Tibial nerve (tissue), 4 donors: ENCODE data around the gene C11orf68. TPM values are rescaled to one million over a fixed set of nuclear protein-coding genes. Genes with fewer than 3 reads are reported as not detected.

Experiments used
- DNase-seq, 2 donors: peaks; one replicate each; pipeline ENCODE4 v3.0.0-alpha.2; 2019; ENCODE audit warnings: low spot score in 2 of 2
- H3K27ac ChIP-seq, 4 donors: fragments of 200-600 bp; sonication (generic) in 3 of 4; one replicate each; pipeline ENCODE4 v1.5.1; 2017 to 2019; ENCODE audit warnings: mild to moderate bottlenecking in 1 of 4
- H3K27me3 ChIP-seq, 2 donors: fragments of 200-600 bp; sonication (generic) in 1 of 2; one replicate each; pipeline versions ENCODE4 v1.5.1 to v1.6.0; 2017 to 2019
- H3K36me3 ChIP-seq, 3 donors: fragments of 200-600 bp; sonication (generic); one replicate each; pipeline ENCODE4 v1.5.1; 2018 to 2019
- H3K4me1 ChIP-seq, 4 donors: fragments of 200-600 bp; sonication (generic) in 3 of 4; one replicate each; pipeline ENCODE4 v1.5.1; 2017 to 2019
- H3K4me3 ChIP-seq, 4 donors: fragments of 200-600 bp; sonication (generic) in 3 of 4; one replicate each; pipeline ENCODE4 v1.5.1; 2017 to 2019; ENCODE audit warnings: mild to moderate bottlenecking in 1 of 4, moderate library complexity in 1 of 4
- H3K9me3 ChIP-seq, 4 donors: fragments of 200-600 bp; sonication (generic) in 3 of 4; one replicate each; pipeline ENCODE4 v1.5.1; 2017 to 2019
- EP300 ChIP-seq, 2 donors: sonication (generic); formaldehyde crosslinking; IDR thresholded peaks; one replicate each; pipeline ENCODE4 v1.6.1; 2017; ENCODE audit warnings: antibody characterized with exemption in 2 of 2, mild to moderate bottlenecking in 1 of 2
- POLR2A ChIP-seq, 2 donors: fragments of 450-650 bp; IDR thresholded peaks; one replicate each; pipeline ENCODE4 v1.6.1; 2017; ENCODE audit warnings: antibody characterized with exemption in 2 of 2, mild to moderate bottlenecking in 2 of 2, moderate library complexity in 2 of 2
- WGBS, 2 donors: methylation state at CpG; one replicate each; pipeline ENCODE4 v1.1.5; 2018; 5-methylcytosine and 5-hydroxymethylcytosine counted together
- total RNA-seq, 4 donors: library from RNA; depleted of rRNA; stranded (reverse); fragments of >200 nt; gene quantifications; one replicate each; pipeline ENCODE4 v1.1.0, GENCODE V29; 2016
- TF ChIP-seq, protein P1 (sequence below), 5 experiments: fragments of 200-600 bp in 3 of 5; fragments of 450-650 bp in 2 of 5; sonication (generic) in 3 of 5; IDR thresholded peaks; one replicate each; pipeline ENCODE4 v1.5.1; 2016 to 2019; ENCODE audit warnings: antibody characterized with exemption in 5 of 5, mild to moderate bottlenecking in 3 of 5, moderate library complexity in 2 of 5

C11orf68 gene
- total RNA-seq, 4 donors from 2014 or later = 14.7 to 30.4 (median 21.7) TPM

DNA sequence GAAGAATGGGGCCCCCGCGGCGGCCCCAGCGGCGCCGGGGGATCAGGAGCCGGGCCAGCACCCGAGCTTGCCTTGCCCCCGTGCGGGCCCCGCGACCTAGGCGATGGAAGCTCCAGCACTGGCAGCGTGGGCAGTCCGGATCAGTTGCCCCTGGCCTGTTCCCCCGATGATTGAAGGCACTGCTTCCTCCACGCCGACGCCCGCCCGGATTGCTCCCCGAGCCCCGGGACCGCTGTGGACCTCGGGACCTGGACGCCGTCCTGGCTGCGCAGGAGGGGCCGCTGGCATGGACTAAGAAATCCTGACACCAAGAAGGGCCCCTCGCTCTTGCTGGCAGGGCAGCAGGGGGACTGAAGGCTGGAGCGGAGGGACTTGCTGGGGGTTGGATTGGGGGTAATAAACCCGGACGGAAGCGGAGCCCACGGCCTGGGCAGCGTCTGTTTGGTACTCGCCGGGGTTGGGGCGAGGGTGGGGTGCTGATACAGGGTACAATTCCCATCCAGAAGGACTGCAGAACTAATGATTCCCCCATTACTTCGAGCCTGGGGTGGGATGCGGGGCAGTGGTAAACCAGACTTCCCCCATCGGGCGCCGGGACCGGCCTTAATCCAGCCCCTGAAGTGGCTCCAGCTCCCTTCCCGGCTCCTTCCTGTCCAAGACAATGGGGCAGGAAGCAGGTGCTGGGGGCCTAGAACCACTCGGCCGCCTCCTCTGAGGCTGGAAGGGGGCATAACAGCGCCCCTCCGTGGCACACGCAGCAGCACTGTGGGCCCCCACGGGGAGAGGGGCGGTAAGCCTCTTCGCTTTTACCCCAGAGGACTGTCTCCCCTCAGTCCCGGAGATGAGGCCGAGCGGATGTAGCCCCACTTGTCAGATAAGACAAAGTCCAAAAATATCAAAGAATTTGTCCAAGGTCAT lies 27.4 kb downstream of the C11orf68 start:
- Histone ChIP-seq H3K4me1 (peaks cover 0 to 70% (median 44%) of the 10 kb centered on the region in 4 donors), H3K27ac (peak overlapping the region; percentile 92 to 99 (median 95)), H3K27me3 (no peaks in the 10 kb centered on the region), H3K36me3 (peaks cover 0 to 10% (median 0%) of the 10 kb centered on the region in 3 donors), H3K4me3 (peak overlapping the region; percentile 80 to 93 (median 91)), H3K9me3 (no peaks in the 10 kb centered on the region)
- TF ChIP-seq POLR2A (IDR thresholded peaks at IDR 0.05) = no peak
- TF ChIP-seq EP300 (IDR thresholded peaks at IDR 0.05) = peak in 1 of 2 donors; percentile 23
- TF ChIP-seq, protein P1, sequence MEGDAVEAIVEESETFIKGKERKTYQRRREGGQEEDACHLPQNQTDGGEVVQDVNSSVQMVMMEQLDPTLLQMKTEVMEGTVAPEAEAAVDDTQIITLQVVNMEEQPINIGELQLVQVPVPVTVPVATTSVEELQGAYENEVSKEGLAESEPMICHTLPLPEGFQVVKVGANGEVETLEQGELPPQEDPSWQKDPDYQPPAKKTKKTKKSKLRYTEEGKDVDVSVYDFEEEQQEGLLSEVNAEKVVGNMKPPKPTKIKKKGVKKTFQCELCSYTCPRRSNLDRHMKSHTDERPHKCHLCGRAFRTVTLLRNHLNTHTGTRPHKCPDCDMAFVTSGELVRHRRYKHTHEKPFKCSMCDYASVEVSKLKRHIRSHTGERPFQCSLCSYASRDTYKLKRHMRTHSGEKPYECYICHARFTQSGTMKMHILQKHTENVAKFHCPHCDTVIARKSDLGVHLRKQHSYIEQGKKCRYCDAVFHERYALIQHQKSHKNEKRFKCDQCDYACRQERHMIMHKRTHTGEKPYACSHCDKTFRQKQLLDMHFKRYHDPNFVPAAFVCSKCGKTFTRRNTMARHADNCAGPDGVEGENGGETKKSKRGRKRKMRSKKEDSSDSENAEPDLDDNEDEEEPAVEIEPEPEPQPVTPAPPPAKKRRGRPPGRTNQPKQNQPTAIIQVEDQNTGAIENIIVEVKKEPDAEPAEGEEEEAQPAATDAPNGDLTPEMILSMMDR (IDR thresholded peaks at IDR 0.05) = no peak
- 6 to 10% methylated on average over 40 to 48 of the region's 57 CpGs for WGBS, 2 donors
- DNase-seq = no peak

DNA sequence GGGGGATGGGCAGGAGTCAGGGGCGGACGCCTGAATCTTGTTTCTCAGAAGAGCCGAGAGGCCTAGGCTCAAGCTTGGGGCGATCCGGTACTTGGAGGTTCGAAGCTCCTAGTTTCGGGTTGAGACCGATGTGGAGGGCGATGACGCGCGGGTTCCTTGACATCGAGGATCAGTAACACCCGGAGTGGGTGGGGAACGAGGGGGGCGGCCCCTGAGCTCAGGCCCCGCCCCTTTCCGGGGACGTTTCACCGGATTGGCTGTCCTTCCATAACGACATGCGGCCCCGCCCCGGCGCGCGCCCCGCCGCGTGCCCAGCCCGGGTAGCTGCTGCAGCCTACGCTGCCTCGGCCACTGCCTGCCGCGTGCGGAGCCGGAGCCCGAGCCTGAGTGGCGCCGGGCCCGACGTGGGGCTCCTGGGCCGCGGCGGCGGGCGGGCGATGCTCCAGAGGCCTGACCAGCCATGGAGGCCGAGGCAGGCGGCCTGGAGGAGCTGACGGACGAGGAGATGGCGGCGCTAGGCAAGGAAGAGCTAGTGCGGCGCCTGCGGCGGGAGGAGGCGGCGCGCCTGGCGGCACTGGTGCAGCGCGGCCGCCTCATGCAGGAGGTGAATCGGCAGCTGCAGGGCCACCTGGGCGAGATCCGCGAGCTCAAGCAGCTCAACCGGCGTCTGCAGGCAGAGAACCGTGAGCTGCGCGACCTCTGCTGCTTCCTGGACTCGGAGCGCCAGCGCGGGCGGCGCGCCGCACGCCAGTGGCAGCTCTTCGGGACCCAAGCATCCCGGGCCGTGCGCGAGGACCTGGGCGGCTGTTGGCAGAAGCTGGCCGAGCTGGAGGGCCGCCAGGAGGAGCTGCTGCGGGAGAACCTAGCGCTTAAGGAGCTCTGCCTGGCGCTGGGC lies 28.3 kb downstream of the C11orf68 start, which contains the start of gene CCDC85B:
TSS of gene CCDC85B (plus strand) at position 350 of the 895 bp plus-strand sequence. CDS start at position 461, 111 bp downstream.
- TF ChIP-seq, protein P1 (IDR thresholded peaks at IDR 0.05) = peak in 2 of 5 experiments; percentile 55 to 72
- TF ChIP-seq EP300 (IDR thresholded peaks at IDR 0.05) (peak; percentile 64 to 96), POLR2A (IDR thresholded peaks at IDR 0.05) (peak; percentile 87 to 98)
- 0 to 1% methylated on average over 37 to 48 of the region's 94 CpGs for WGBS, 2 donors
- H3K4me1 ChIP-seq = peaks cover 0 to 70% (median 44%) of the 10 kb centered on the region in 4 donors
- H3K27ac ChIP-seq = peak within 1 kb of the TSS; percentile 92 to 99 (median 95)
- peak within 1 kb of the TSS; percentile 80 to 93 (median 91) for H3K4me3 ChIP-seq
- DNase-seq = peak; percentile 98 to 99
- H3K9me3 ChIP-seq = no peaks in the 10 kb centered on the region
- no peaks in the 10 kb centered on the region for H3K27me3 ChIP-seq
- peaks cover 0 to 19% (median 0%) of the 10 kb centered on the region in 3 donors for H3K36me3 ChIP-seq

- H3K4me3 ChIP-seq = peak within 1 kb of the TSS; percentile 56 to 93 (median 74)
- peak within 1 kb of the TSS; percentile 92 to 99 (median 95) for H3K27ac ChIP-seq
- DNase-seq = peak; percentile 94 to 96
- 0 to 1% methylated on average over 31 to 52 of the region's 57 CpGs for WGBS, 2 donors
- no peaks in the 10 kb centered on the region for H3K27me3 ChIP-seq
- peaks cover 0 to 37% (median 0%) of the 10 kb centered on the region in 3 donors for H3K36me3 ChIP-seq
- H3K4me1 ChIP-seq = peaks cover 0 to 67% (median 43%) of the 10 kb centered on the region in 4 donors
- no peaks in the 10 kb centered on the region for H3K9me3 ChIP-seq
- TF ChIP-seq, protein P1 (IDR thresholded peaks at IDR 0.05) = peak; percentile 79 to 99 (median 98)
- TF ChIP-seq POLR2A (IDR thresholded peaks at IDR 0.05) (peak; percentile 89 to 93), EP300 (IDR thresholded peaks at IDR 0.05) (peak; percentile 91 to 95)
These were observed 30.6 kb downstream of the C11orf68 start, which contains the start of gene FIBP for GRCh38 chr11:65888163-65888814. TSS of gene FIBP (minus strand) at chr11:65888471. CDS start at chr11:65888418, 53 bp downstream.

DNA sequence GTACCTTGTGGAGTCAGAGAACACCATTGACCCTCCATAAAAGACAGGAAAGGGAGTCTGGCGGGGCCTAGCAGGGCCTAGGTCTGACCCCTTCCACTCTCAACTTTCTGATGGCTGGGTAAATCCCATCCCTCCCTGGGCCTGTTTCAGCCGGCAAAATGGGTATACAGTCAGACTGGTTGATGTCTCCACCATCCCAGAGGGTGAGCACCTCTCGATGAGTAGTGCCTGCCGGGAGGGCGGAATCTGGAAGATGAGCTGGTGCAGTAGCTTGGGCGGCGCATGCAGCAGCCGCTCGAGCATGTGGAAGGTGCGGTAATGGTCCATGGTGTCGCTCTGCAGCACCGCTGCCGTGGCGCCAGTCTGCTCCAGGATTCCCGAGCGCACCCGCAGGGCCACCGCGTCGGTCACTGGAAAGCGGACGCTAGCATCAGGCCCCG lies 31.1 kb downstream of the C11orf68 start:
- no peak for TF ChIP-seq EP300 (IDR thresholded peaks at IDR 0.05)
- TF ChIP-seq POLR2A (IDR thresholded peaks at IDR 0.05) = no peak
- TF ChIP-seq, protein P1 (IDR thresholded peaks at IDR 0.05) = no peak
- no peak for DNase-seq
- H3K9me3 ChIP-seq = no peaks in the 10 kb centered on the region
- 0 to 2% methylated on average over 23 of the region's 23 CpGs for WGBS, 2 donors
- H3K4me1 ChIP-seq = peaks cover 0 to 61% (median 38%) of the 10 kb centered on the region in 4 donors
- no peaks in the 10 kb centered on the region for H3K27me3 ChIP-seq
- H3K4me3 ChIP-seq = peak overlapping the region; percentile 56 to 93 (median 74)
- peak overlapping the region; percentile 92 to 99 (median 95) for H3K27ac ChIP-seq
- peaks cover 0 to 42% (median 0%) of the 10 kb centered on the region in 3 donors for H3K36me3 ChIP-seq
